Esophagus mucosa (tissue), 1 donor: Measurements from ENCODE around the gene CSRP1. TPM values are rescaled to one million over a fixed set of nuclear protein-coding genes. Genes with fewer than 3 reads are reported as not detected.

ENCODE experiments used
- ATAC-seq: fragments of 200-7000 bp; cut with Tn5 transposase; one replicate; pipeline ENCODE4 v1.9.1; 2020
- total RNA-seq: library from RNA; stranded (reverse); gene quantifications from one replicate; pipeline ENCODE4 v1.2.4, GENCODE V29; 2023
- donor health status: DM: yes; HTN: yes; CAD: no.

Gene CSRP1
- total RNA-seq, 1 donor from 2014 or later: 115 TPM

GRCh38 chr1:201513498-201514243, 6.7 kb upstream of the CSRP1 start:
- ATAC-seq: no peak

GRCh38 chr1:201511941-201512539, 5.1 kb upstream of the CSRP1 start:
- ATAC-seq: no peak

GRCh38 chr1:201511396-201511940, 4.5 kb upstream of the CSRP1 start:
- no peak for ATAC-seq

GRCh38 chr1:201510734-201511133, 3.8 kb upstream of the CSRP1 start:
- ATAC-seq: no peak

- no peak for ATAC-seq
Measured at GRCh38 chr1:201509601-201510374, 2.9 kb upstream of the CSRP1 start.

- no peak for ATAC-seq
Measured at GRCh38 chr1:201508809-201509208, 1.9 kb upstream of the CSRP1 start.

- peak; percentile 3 for ATAC-seq
Measured at GRCh38 chr1:201507360-201507675, 395 bp upstream of the CSRP1 start.

- no peak for ATAC-seq
Measured at GRCh38 chr1:201506092-201506491, 831 bp downstream of the CSRP1 start.

GRCh38 chr1:201505503-201505890, 1.4 kb downstream of the CSRP1 start:
- ATAC-seq: peak; percentile 59

GRCh38 chr1:201504799-201505502, 2.0 kb downstream of the CSRP1 start:
- ATAC-seq: no peak

- no peak for ATAC-seq
Measured at GRCh38 chr1:201504179-201504631, 2.7 kb downstream of the CSRP1 start.

- peak; percentile 31 for ATAC-seq
Measured at GRCh38 chr1:201503397-201504176, 3.3 kb downstream of the CSRP1 start.

- ATAC-seq: no peak
Measured at GRCh38 chr1:201502511-201502857, 4.4 kb downstream of the CSRP1 start.

GRCh38 chr1:201501812-201502510, 5.0 kb downstream of the CSRP1 start:
- no peak for ATAC-seq

GRCh38 chr1:201501144-201501543, 5.8 kb downstream of the CSRP1 start:
- no peak for ATAC-seq

GRCh38 chr1:201500670-201501120, 6.2 kb downstream of the CSRP1 start:
- ATAC-seq: no peak

GRCh38 chr1:201499795-201500669, 6.9 kb downstream of the CSRP1 start:
- ATAC-seq: no peak

GRCh38 chr1:201499191-201499590, 7.7 kb downstream of the CSRP1 start:
- ATAC-seq: no peak

- no peak for ATAC-seq
Measured at GRCh38 chr1:201498621-201499020, 8.3 kb downstream of the CSRP1 start.

GRCh38 chr1:201497935-201498509, 8.9 kb downstream of the CSRP1 start:
- no peak for ATAC-seq
